Karpas-422 (cell line): ENCODE measurements around the gene AFAP1. TPM values are rescaled to one million over a fixed set of nuclear protein-coding genes. Genes with fewer than 3 reads are reported as not detected.

Experiments
- DNase-seq: peaks from one replicate; pipeline ENCODE4 v3.0.0-alpha.2; 2015
- H2AFZ ChIP-seq: fragments of 200-600 bp; sonication (generic); 2 replicates; pipeline ENCODE4 v1.6.1; 2014; ENCODE audit warnings: antibody characterized with exemption, low read length, mixed read lengths
- H3K27ac ChIP-seq: fragments of 200-600 bp; sonication (generic); 2 replicates; pipeline ENCODE4 v1.5.1; 2014; ENCODE audit warnings: mild to moderate bottlenecking, low read length, moderate library complexity
- H3K27me3 ChIP-seq: fragments of 200-600 bp; sonication (generic); 2 replicates; pipeline ENCODE4 v1.6.1; 2014; ENCODE audit warnings: low read length, mixed read lengths
- H3K36me3 ChIP-seq: fragments of 200-600 bp; sonication (generic); 2 replicates; pipeline ENCODE4 v1.6.1; 2014; ENCODE audit warnings: low read length, mixed read lengths; ENCODE audit not compliant: insufficient read depth
- H3K4me1 ChIP-seq: fragments of 200-600 bp; sonication (generic); 2 replicates; pipeline ENCODE4 v1.6.1; 2014; ENCODE audit warnings: mild to moderate bottlenecking, low read length, mixed read lengths
- H3K4me2 ChIP-seq: fragments of 200-600 bp; sonication (generic); 2 replicates; pipeline ENCODE4 v1.6.1; 2014; ENCODE audit warnings: low read length, low read depth, mild to moderate bottlenecking; ENCODE audit not compliant: poor library complexity, severe bottlenecking
- H3K4me3 ChIP-seq: fragments of 200-600 bp; sonication (generic); 2 replicates; pipeline ENCODE4 v1.5.1; 2014; ENCODE audit warnings: mild to moderate bottlenecking, antibody characterized with exemption, low read length, mixed read lengths
- H3K79me2 ChIP-seq: fragments of 200-600 bp; sonication (generic); 2 replicates; pipeline ENCODE4 v1.6.1; 2014; ENCODE audit warnings: mild to moderate bottlenecking, low read length, mixed read lengths
- H3K9ac ChIP-seq: fragments of 200-600 bp; sonication (generic); 2 replicates; pipeline ENCODE4 v1.6.0; 2014; ENCODE audit warnings: low read length
- H3K9me2 ChIP-seq: fragments of 200-600 bp; sonication (generic), shearing (Covaris generic); replicated peaks from 2 replicates; pipeline ENCODE4 v1.6.0; 2014; ENCODE audit warnings: mild to moderate bottlenecking, low read length, moderate library complexity; ENCODE audit not compliant: insufficient read depth
- H3K9me3 ChIP-seq: fragments of 300-700, 200-600 bp; sonication (generic); 2 replicates; pipeline ENCODE4 v1.6.1; 2014; ENCODE audit warnings: low read length, mixed read lengths
- H4K20me1 ChIP-seq: fragments of 200-600 bp; sonication (generic); 2 replicates; pipeline ENCODE4 v1.6.1; 2014; ENCODE audit warnings: mild to moderate bottlenecking, antibody characterized with exemption, low read length, low read depth; ENCODE audit not compliant: insufficient read depth
- total RNA-seq: library from RNA; depleted of rRNA; stranded (reverse); fragments of >200 nt; shearing (Covaris generic); gene quantifications from 2 replicates; pipeline ENCODE4 v1.2.3, GENCODE V29; 2014; ENCODE audit warnings: low replicate concordance; rRNA removed

AFAP1 gene
- total RNA-seq, 1 experiment from 2014 or later, result not detected

- H4K20me1 ChIP-seq, result no peaks in the 10 kb centered on the region
- no peak overlapping the region for H3K4me2 ChIP-seq
- H3K9me3 ChIP-seq, result no peaks in the 10 kb centered on the region
- no peaks in the 10 kb centered on the region for H3K4me1 ChIP-seq
- no peak overlapping the region for H3K4me3 ChIP-seq
- H3K27ac ChIP-seq, result no peak overlapping the region
- H2AFZ ChIP-seq, result no peak overlapping the region
- no peaks in the 10 kb centered on the region for H3K79me2 ChIP-seq
- H3K9me2 ChIP-seq, result no peaks in the 10 kb centered on the region
- H3K27me3 ChIP-seq, result no peaks in the 10 kb centered on the region
- H3K36me3 ChIP-seq, result no peaks in the 10 kb centered on the region
- no peak overlapping the region for H3K9ac ChIP-seq
- DNase-seq, result no peak
Observed at GRCh38 chr4:7710576-7711306, 228.9 kb downstream of the AFAP1 start.

GRCh38 chr4:7710126-7710525, 229.5 kb downstream of the AFAP1 start:
- Histone ChIP-seq H3K9me2 (no peaks in the 10 kb centered on the region), H3K27me3 (no peaks in the 10 kb centered on the region), H3K79me2 (no peaks in the 10 kb centered on the region), H3K9me3 (no peaks in the 10 kb centered on the region), H3K4me1 (no peaks in the 10 kb centered on the region), H3K9ac (no peak overlapping the region), H3K27ac (no peak overlapping the region), H4K20me1 (no peaks in the 10 kb centered on the region), H2AFZ (no peak overlapping the region), H3K4me3 (no peak overlapping the region), H3K4me2 (no peak overlapping the region), H3K36me3 (no peaks in the 10 kb centered on the region)
- no peak for DNase-seq

- Histone ChIP-seq H3K79me2 (no peaks in the 10 kb centered on the region), H3K9me3 (no peaks in the 10 kb centered on the region), H3K9me2 (no peaks in the 10 kb centered on the region), H3K4me3 (no peak overlapping the region), H3K36me3 (no peaks in the 10 kb centered on the region), H2AFZ (no peak overlapping the region), H4K20me1 (no peaks in the 10 kb centered on the region), H3K9ac (no peak overlapping the region), H3K27me3 (no peaks in the 10 kb centered on the region), H3K4me1 (no peaks in the 10 kb centered on the region), H3K4me2 (no peak overlapping the region), H3K27ac (no peak overlapping the region)
- no peak for DNase-seq
Observed at GRCh38 chr4:7709431-7709830, 230.2 kb downstream of the AFAP1 start.

GRCh38 chr4:7708981-7709380, 230.7 kb downstream of the AFAP1 start:
- Histone ChIP-seq H3K9me2 (no peaks in the 10 kb centered on the region), H3K27ac (no peak overlapping the region)

More at GRCh38 chr4:7708981-7709380, 230.7 kb downstream of the AFAP1 start:
- no peak for DNase-seq
- Histone ChIP-seq H3K4me2 (no peak overlapping the region), H3K4me3 (no peak overlapping the region), H4K20me1 (no peaks in the 10 kb centered on the region), H3K79me2 (no peaks in the 10 kb centered on the region), H3K4me1 (no peaks in the 10 kb centered on the region), H3K9ac (no peak overlapping the region), H3K36me3 (no peaks in the 10 kb centered on the region), H3K27me3 (no peaks in the 10 kb centered on the region), H3K9me3 (no peaks in the 10 kb centered on the region), H2AFZ (no peak overlapping the region)

Other genes with a start within 250 kb of the AFAP1 start
- gene ABLIM2, start 219.0 kb upstream of the AFAP1 start, total RNA-seq, result not detected in 2 replicates